Activated CD4-positive, alpha-beta T cell treated with anti-CD3 and anti-CD28 coated beads, Interleukin-2, amount 10 ng/mL, durations not matched to agents 7 days and 5 days (primary cell): ENCODE measurements around the gene PYDC2. TPM values are rescaled to one million over a fixed set of nuclear protein-coding genes. Genes with fewer than 3 reads are reported as not detected.

Experiments used
- CTCF ChIA-PET: fragments of 350-600 bp; sonication (Branson Sonifier 250); formaldehyde crosslinking; loops from one replicate; lab custom pipeline; 2021; ENCODE audit warnings: antibody characterized with exemption; lab: Charles Lee
- POLR2A ChIA-PET: fragments of 350-600 bp; sonication (Branson Sonifier 250); formaldehyde crosslinking; loops from one replicate; lab custom pipeline; 2021; ENCODE audit warnings: antibody characterized with exemption; lab: Charles Lee
- DNase-seq: peaks from one replicate; pipeline ENCODE4 v3.0.0-alpha.2; 2020
- H3K27ac Mint-ChIP-seq: one replicate; pipeline ENCODE4 v1.8.0; 2021; ENCODE audit warnings: mild to moderate bottlenecking, moderate library complexity, mixed read lengths
- H3K27me3 Mint-ChIP-seq: one replicate; pipeline ENCODE4 v1.8.0; 2021; ENCODE audit warnings: mixed read lengths
- H3K36me3 Mint-ChIP-seq: one replicate; pipeline ENCODE4 v1.8.0; 2021; ENCODE audit warnings: low read depth, mixed read lengths
- H3K4me1 Mint-ChIP-seq: one replicate; pipeline ENCODE4 v1.8.0; 2021; ENCODE audit warnings: mixed read lengths
- H3K4me3 Mint-ChIP-seq: one replicate; pipeline ENCODE4 v1.8.0; 2021; ENCODE audit warnings: mild to moderate bottlenecking, moderate library complexity, mixed read lengths
- H3K9me3 Mint-ChIP-seq: one replicate; pipeline ENCODE4 v1.8.0; 2021; ENCODE audit warnings: mixed read lengths
- total RNA-seq, 2 experiments: library from RNA; stranded (reverse); gene quantifications; one replicate each; pipeline ENCODE4 v1.2.3, GENCODE V29; 2021

The PYDC2 gene
- total RNA-seq, 2 experiments from 2014 or later = not detected

- Mint-ChIP-seq H3K27ac (no peak overlapping the region), H3K36me3 (no peaks in the 10 kb centered on the region), H3K4me1 (no peaks in the 10 kb centered on the region), H3K9me3 (no peaks in the 10 kb centered on the region), H3K27me3 (peaks cover 4% of the 10 kb centered on the region), H3K4me3 (no peak overlapping the region)
- POLR2A ChIA-PET = no interaction called here
- no peak for DNase-seq
- CTCF ChIA-PET = no interaction called here
Measured at GRCh38 chr3:191434024-191434423, 26.9 kb upstream of the PYDC2 start.

GRCh38 chr3:191435981-191436380 lies 25.0 kb upstream of the PYDC2 start:
- POLR2A ChIA-PET = no interaction called here
- peaks cover 4% of the 10 kb centered on the region for H3K27me3 Mint-ChIP-seq
- H3K9me3 Mint-ChIP-seq = no peaks in the 10 kb centered on the region

GRCh38 chr3:191438150-191438814 lies 22.7 kb upstream of the PYDC2 start:
- DNase-seq = no peak
- no peaks in the 10 kb centered on the region for H3K9me3 Mint-ChIP-seq
- H3K4me1 Mint-ChIP-seq = no peaks in the 10 kb centered on the region
- no peak overlapping the region for H3K27ac Mint-ChIP-seq
- CTCF ChIA-PET = no interaction called here
- H3K4me3 Mint-ChIP-seq = no peak overlapping the region
- POLR2A ChIA-PET = no interaction called here
- H3K27me3 Mint-ChIP-seq = peaks cover 4% of the 10 kb centered on the region
- no peaks in the 10 kb centered on the region for H3K36me3 Mint-ChIP-seq

More at GRCh38 chr3:191435981-191436380, 25.0 kb upstream of the PYDC2 start:
- CTCF ChIA-PET = no interaction called here
- Mint-ChIP-seq H3K36me3 (no peaks in the 10 kb centered on the region), H3K4me3 (no peak overlapping the region), H3K4me1 (no peaks in the 10 kb centered on the region), H3K27ac (no peak overlapping the region)
- DNase-seq = no peak

GRCh38 chr3:191440532-191440931 lies 20.4 kb upstream of the PYDC2 start:
- Mint-ChIP-seq H3K9me3 (no peaks in the 10 kb centered on the region), H3K4me3 (no peak overlapping the region), H3K27ac (no peak overlapping the region), H3K36me3 (no peaks in the 10 kb centered on the region), H3K4me1 (no peaks in the 10 kb centered on the region), H3K27me3 (peaks cover 4% of the 10 kb centered on the region)
- ChIA-PET POLR2A (no interaction called here), CTCF (no interaction called here)
- no peak for DNase-seq

GRCh38 chr3:191441687-191442086 lies 19.3 kb upstream of the PYDC2 start:
- H3K27ac Mint-ChIP-seq = no peak overlapping the region
- H3K36me3 Mint-ChIP-seq = no peaks in the 10 kb centered on the region
- DNase-seq = no peak
- no peaks in the 10 kb centered on the region for H3K4me1 Mint-ChIP-seq
- CTCF ChIA-PET = no interaction called here
- no peaks in the 10 kb centered on the region for H3K27me3 Mint-ChIP-seq
- H3K9me3 Mint-ChIP-seq = no peaks in the 10 kb centered on the region
- POLR2A ChIA-PET = no interaction called here
- H3K4me3 Mint-ChIP-seq = no peak overlapping the region

- Mint-ChIP-seq H3K9me3 (no peaks in the 10 kb centered on the region), H3K27me3 (no peaks in the 10 kb centered on the region), H3K4me1 (no peaks in the 10 kb centered on the region), H3K4me3 (no peak overlapping the region), H3K27ac (no peak overlapping the region), H3K36me3 (no peaks in the 10 kb centered on the region)
- no peak for DNase-seq
- POLR2A ChIA-PET = no interaction called here
- CTCF ChIA-PET = no interaction called here
Measured at GRCh38 chr3:191444569-191444968, 16.4 kb upstream of the PYDC2 start.

GRCh38 chr3:191449256-191449655 lies 11.7 kb upstream of the PYDC2 start:
- peaks cover 2% of the 10 kb centered on the region for H3K9me3 Mint-ChIP-seq
- no peak for DNase-seq
- no peaks in the 10 kb centered on the region for H3K4me1 Mint-ChIP-seq
- POLR2A ChIA-PET = no interaction called here
- no peak overlapping the region for H3K4me3 Mint-ChIP-seq
- CTCF ChIA-PET = no interaction called here
- H3K27me3 Mint-ChIP-seq = no peaks in the 10 kb centered on the region
- no peaks in the 10 kb centered on the region for H3K36me3 Mint-ChIP-seq
- H3K27ac Mint-ChIP-seq = no peak overlapping the region

- POLR2A ChIA-PET = no interaction called here
- no peak overlapping the region for H3K27ac Mint-ChIP-seq
Measured at GRCh38 chr3:191455257-191455952, 5.6 kb upstream of the PYDC2 start.

GRCh38 chr3:191460360-191460759 lies 603 bp upstream of the PYDC2 start:
- no peak for DNase-seq
- ChIA-PET POLR2A (no interaction called here), CTCF (no interaction called here)
- Mint-ChIP-seq H3K9me3 (no peaks in the 10 kb centered on the region), H3K36me3 (no peaks in the 10 kb centered on the region), H3K27me3 (no peaks in the 10 kb centered on the region), H3K4me1 (no peaks in the 10 kb centered on the region), H3K4me3 (no peak overlapping the region), H3K27ac (no peak overlapping the region)

More at GRCh38 chr3:191455257-191455952, 5.6 kb upstream of the PYDC2 start:
- no peak for DNase-seq
- Mint-ChIP-seq H3K4me1 (no peaks in the 10 kb centered on the region), H3K9me3 (peaks cover 2% of the 10 kb centered on the region), H3K27me3 (no peaks in the 10 kb centered on the region), H3K4me3 (no peak overlapping the region), H3K36me3 (no peaks in the 10 kb centered on the region)
- CTCF ChIA-PET = no interaction called here

GRCh38 chr3:191470080-191470479 lies 9.1 kb downstream of the PYDC2 start:
- H3K27me3 Mint-ChIP-seq = no peaks in the 10 kb centered on the region
- DNase-seq = no peak
- peaks cover 2% of the 10 kb centered on the region for H3K9me3 Mint-ChIP-seq
- CTCF ChIA-PET = no interaction called here
- no peak overlapping the region for H3K4me3 Mint-ChIP-seq
- H3K4me1 Mint-ChIP-seq = no peaks in the 10 kb centered on the region
- POLR2A ChIA-PET = no interaction called here
- no peak overlapping the region for H3K27ac Mint-ChIP-seq
- no peaks in the 10 kb centered on the region for H3K36me3 Mint-ChIP-seq

- DNase-seq = no peak
- Mint-ChIP-seq H3K27ac (no peak overlapping the region), H3K4me3 (no peak overlapping the region), H3K9me3 (peaks cover 2% of the 10 kb centered on the region), H3K4me1 (no peaks in the 10 kb centered on the region), H3K36me3 (no peaks in the 10 kb centered on the region), H3K27me3 (no peaks in the 10 kb centered on the region)
- ChIA-PET POLR2A (no interaction called here), CTCF (no interaction called here)
Measured at GRCh38 chr3:191470545-191470944, 9.6 kb downstream of the PYDC2 start.

- Mint-ChIP-seq H3K4me3 (no peak overlapping the region), H3K27me3 (no peaks in the 10 kb centered on the region), H3K4me1 (no peaks in the 10 kb centered on the region), H3K36me3 (no peaks in the 10 kb centered on the region), H3K27ac (no peak overlapping the region), H3K9me3 (no peaks in the 10 kb centered on the region)
- CTCF ChIA-PET = no interaction called here
- DNase-seq = no peak
- POLR2A ChIA-PET = no interaction called here
Measured at GRCh38 chr3:191473661-191474198, 12.8 kb downstream of the PYDC2 start.

GRCh38 chr3:191476066-191476772 lies 15.3 kb downstream of the PYDC2 start:
- H3K4me3 Mint-ChIP-seq = no peak overlapping the region
- DNase-seq = no peak
- no peaks in the 10 kb centered on the region for H3K9me3 Mint-ChIP-seq
- H3K27me3 Mint-ChIP-seq = no peaks in the 10 kb centered on the region
- H3K4me1 Mint-ChIP-seq = no peaks in the 10 kb centered on the region
- CTCF ChIA-PET = no interaction called here
- H3K36me3 Mint-ChIP-seq = no peaks in the 10 kb centered on the region
- POLR2A ChIA-PET = no interaction called here
- H3K27ac Mint-ChIP-seq = no peak overlapping the region
